OCI-LY3 (cell line): ENCODE results near the gene PRRT1.

Experiments used
- H2AFZ ChIP-seq: fragments of 200-600, 300-600 bp; shearing (Covaris generic); 2 replicates; pipeline ENCODE4 v1.6.0; 2014; ENCODE audit warnings: antibody characterized with exemption, low read depth, low read length
- H3K27ac ChIP-seq: fragments of 200-600, 300-600 bp; sonication (generic); 2 replicates; pipeline ENCODE4 v1.5.1; 2014; ENCODE audit warnings: mild to moderate bottlenecking, low read length, moderate library complexity, mixed read lengths
- H3K27me3 ChIP-seq: fragments of 200-600, 300-600 bp; sonication (generic); 2 replicates; pipeline ENCODE4 v1.6.1; 2014; ENCODE audit warnings: low read depth, low read length, mixed read lengths
- H3K36me3 ChIP-seq: fragments of 200-600, 300-600 bp; sonication (generic); replicated peaks from 2 replicates; pipeline ENCODE3; 2014; ENCODE audit warnings: low read depth, low read length, mixed read lengths
- H3K4me1 ChIP-seq: fragments of 300-600, 200-600 bp; sonication (generic); 2 replicates; pipeline ENCODE4 v1.6.1; 2014; ENCODE audit warnings: low read length, mixed read lengths
- H3K4me2 ChIP-seq: fragments of 200-600, 300-600 bp; sonication (generic); 2 replicates; pipeline ENCODE4 v1.6.1; 2014; ENCODE audit warnings: low read length, mixed read lengths
- H3K4me3 ChIP-seq: fragments of 300-600, 200-600 bp; sonication (generic); 2 replicates; pipeline ENCODE4 v1.5.1; 2014; ENCODE audit warnings: antibody characterized with exemption, mild to moderate bottlenecking, low read length, moderate library complexity
- H3K79me2 ChIP-seq: fragments of 300-600, 200-600 bp; shearing (Covaris generic); 2 replicates; pipeline ENCODE4 v1.6.1; 2014; ENCODE audit warnings: mild to moderate bottlenecking, low read length, mixed read lengths
- H3K9ac ChIP-seq: fragments of 300-600, 200-600 bp; shearing (Covaris generic); 2 replicates; pipeline ENCODE4 v1.6.0; 2014; ENCODE audit warnings: mild to moderate bottlenecking, low read length, moderate library complexity
- H3K9me3 ChIP-seq: fragments of 200-600, 300-600 bp; shearing (Covaris generic); 2 replicates; pipeline ENCODE4 v1.6.1; 2014; ENCODE audit warnings: low read length, mixed read lengths; ENCODE audit not compliant: insufficient read depth
- H4K20me1 ChIP-seq: fragments of 200-600, 300-600 bp; sonication (generic); 2 replicates; pipeline ENCODE4 v1.6.1; 2016; ENCODE audit warnings: low read length, mixed read lengths; ENCODE audit not compliant: insufficient read depth
- CTCF ChIP-seq: fragments of 200-600, 300-600 bp; sonication (generic); IDR thresholded peaks from 2 replicates; pipeline ENCODE4 v1.5.1; 2014; ENCODE audit warnings: antibody characterized with exemption, low read length, low read depth
- EZH2phosphoT487 ChIP-seq: fragments of 200-600 bp; shearing (Covaris generic); IDR thresholded peaks from 2 replicates; pipeline ENCODE4 v1.6.1; 2018; ENCODE audit warnings: antibody characterized with exemption, mixed run types, low read depth

The PRRT1 gene

GRCh38 chr6:32177788-32178546 lies 26.2 kb upstream of the PRRT1 start, which contains the start of gene RNF5:
Gene RNF5, plus strand, starts transcription at chr6:32178405. Its CDS starts 107 bp downstream, at chr6:32178512.
- peak within 1 kb of the TSS; percentile 90 for H3K9ac ChIP-seq
- H3K4me2 ChIP-seq: peak within 1 kb of the TSS; percentile 98
- no peaks in the 10 kb centered on the region for H3K9me3 ChIP-seq
- no peaks in the 10 kb centered on the region for H4K20me1 ChIP-seq
- peaks cover 26% of the 10 kb centered on the region for H3K79me2 ChIP-seq
- peaks cover 22% of the 10 kb centered on the region for H3K4me1 ChIP-seq
- H3K36me3 ChIP-seq: peaks cover 6% of the 10 kb centered on the region
- peak within 1 kb of the TSS; percentile 90 for H3K27ac ChIP-seq
- no peak within 1 kb of the TSS; the same call in 1 of the 2 replicates for H2AFZ ChIP-seq
- no peaks in the 10 kb centered on the region for H3K27me3 ChIP-seq
- TF ChIP-seq EZH2phosphoT487 (no peak), CTCF (no peak)
- H3K4me3 ChIP-seq: peak within 1 kb of the TSS; percentile 99

- Histone ChIP-seq H3K9me3 (no peaks in the 10 kb centered on the region), H3K4me1 (peaks cover 22% of the 10 kb centered on the region), H3K4me3 (peak overlapping the region; percentile 99), H3K27ac (peak overlapping the region; percentile 90), H3K9ac (peak overlapping the region; percentile 90), H3K36me3 (peaks cover under 1% of the 10 kb centered on the region), H3K27me3 (no peaks in the 10 kb centered on the region), H4K20me1 (no peaks in the 10 kb centered on the region), H2AFZ (no peak overlapping the region; the same call in 1 of the 2 replicates), H3K4me2 (peak overlapping the region; percentile 98), H3K79me2 (peaks cover 26% of the 10 kb centered on the region)
- TF ChIP-seq CTCF: no peak
- TF ChIP-seq EZH2phosphoT487: no peak
Observed at GRCh38 chr6:32177183-32177787, 25.5 kb upstream of the PRRT1 start.

- no peaks in the 10 kb centered on the region for H4K20me1 ChIP-seq
- TF ChIP-seq EZH2phosphoT487: no peak
- no peak for TF ChIP-seq CTCF
- no peaks in the 10 kb centered on the region for H3K9me3 ChIP-seq
- peak overlapping the region; percentile 90 for H3K9ac ChIP-seq
- peaks cover 26% of the 10 kb centered on the region for H3K79me2 ChIP-seq
- peak overlapping the region; percentile 98 for H3K4me2 ChIP-seq
- peak overlapping the region; percentile 90 for H3K27ac ChIP-seq
- no peaks in the 10 kb centered on the region for H3K27me3 ChIP-seq
- H3K4me1 ChIP-seq: peaks cover 22% of the 10 kb centered on the region
- no peaks in the 10 kb centered on the region for H3K36me3 ChIP-seq
- peak overlapping the region; percentile 99 for H3K4me3 ChIP-seq
- H2AFZ ChIP-seq: no peak overlapping the region
Observed at GRCh38 chr6:32176476-32177182, 24.9 kb upstream of the PRRT1 start.
